Measurements from ENCODE around the gene ARHGAP6.

The ARHGAP6 gene, protein sequence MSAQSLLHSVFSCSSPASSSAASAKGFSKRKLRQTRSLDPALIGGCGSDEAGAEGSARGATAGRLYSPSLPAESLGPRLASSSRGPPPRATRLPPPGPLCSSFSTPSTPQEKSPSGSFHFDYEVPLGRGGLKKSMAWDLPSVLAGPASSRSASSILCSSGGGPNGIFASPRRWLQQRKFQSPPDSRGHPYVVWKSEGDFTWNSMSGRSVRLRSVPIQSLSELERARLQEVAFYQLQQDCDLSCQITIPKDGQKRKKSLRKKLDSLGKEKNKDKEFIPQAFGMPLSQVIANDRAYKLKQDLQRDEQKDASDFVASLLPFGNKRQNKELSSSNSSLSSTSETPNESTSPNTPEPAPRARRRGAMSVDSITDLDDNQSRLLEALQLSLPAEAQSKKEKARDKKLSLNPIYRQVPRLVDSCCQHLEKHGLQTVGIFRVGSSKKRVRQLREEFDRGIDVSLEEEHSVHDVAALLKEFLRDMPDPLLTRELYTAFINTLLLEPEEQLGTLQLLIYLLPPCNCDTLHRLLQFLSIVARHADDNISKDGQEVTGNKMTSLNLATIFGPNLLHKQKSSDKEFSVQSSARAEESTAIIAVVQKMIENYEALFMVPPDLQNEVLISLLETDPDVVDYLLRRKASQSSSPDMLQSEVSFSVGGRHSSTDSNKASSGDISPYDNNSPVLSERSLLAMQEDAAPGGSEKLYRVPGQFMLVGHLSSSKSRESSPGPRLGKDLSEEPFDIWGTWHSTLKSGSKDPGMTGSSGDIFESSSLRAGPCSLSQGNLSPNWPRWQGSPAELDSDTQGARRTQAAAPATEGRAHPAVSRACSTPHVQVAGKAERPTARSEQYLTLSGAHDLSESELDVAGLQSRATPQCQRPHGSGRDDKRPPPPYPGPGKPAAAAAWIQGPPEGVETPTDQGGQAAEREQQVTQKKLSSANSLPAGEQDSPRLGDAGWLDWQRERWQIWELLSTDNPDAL (N-terminal part only)

DNA sequence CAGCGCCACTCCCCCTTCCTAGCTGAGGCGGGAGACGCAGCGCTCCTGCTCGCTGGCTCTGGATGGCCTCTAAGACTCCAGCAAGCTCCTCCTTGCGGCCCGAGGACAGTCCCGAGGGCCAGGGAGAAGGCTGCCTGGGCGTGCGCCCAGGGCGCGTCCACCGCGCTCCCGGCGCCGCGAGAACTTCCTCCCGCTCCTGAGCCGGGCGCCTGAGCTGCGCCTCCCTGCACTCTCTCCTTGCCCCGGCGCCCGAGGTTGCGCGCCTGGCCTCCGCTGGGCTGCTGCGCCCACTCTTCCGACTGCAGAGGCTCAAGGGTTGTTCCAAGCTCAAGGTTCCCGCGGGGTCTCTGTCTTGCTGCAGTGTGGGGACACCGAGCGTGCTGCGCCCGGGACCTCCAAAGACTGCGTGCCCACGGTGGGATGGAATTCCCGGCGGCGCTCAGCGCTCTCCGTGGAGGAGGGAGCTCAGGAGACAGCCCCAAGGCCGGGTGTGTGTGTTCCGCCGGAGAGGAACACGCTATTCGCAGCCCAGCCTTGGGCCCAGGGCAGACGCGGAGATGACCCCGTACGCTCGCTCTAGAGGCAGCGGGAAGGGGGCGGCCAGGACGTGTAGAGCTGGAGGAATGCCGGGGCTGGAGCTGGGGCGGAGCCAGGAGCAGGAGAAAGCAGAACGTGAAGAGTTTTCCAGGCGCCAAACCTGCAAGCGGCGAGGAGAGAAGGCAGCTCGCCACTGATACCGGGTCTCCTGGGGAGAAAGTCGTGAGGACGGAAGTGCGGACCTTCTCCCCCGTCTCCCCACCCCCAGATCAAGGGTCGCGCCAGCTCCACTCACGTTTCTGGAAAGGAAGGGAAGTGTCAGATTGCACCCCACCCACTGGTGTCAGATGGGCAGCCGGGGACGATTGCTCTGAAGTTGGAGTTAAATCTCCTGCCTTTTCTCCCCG is at the start of gene ARHGAP6:
Gene ARHGAP6, minus strand, starts transcription at position 753 of the 944 bp plus-strand sequence. CDS start 1,092 bp downstream, outside the sequence.
- no peak for ATAC-seq

DNA sequence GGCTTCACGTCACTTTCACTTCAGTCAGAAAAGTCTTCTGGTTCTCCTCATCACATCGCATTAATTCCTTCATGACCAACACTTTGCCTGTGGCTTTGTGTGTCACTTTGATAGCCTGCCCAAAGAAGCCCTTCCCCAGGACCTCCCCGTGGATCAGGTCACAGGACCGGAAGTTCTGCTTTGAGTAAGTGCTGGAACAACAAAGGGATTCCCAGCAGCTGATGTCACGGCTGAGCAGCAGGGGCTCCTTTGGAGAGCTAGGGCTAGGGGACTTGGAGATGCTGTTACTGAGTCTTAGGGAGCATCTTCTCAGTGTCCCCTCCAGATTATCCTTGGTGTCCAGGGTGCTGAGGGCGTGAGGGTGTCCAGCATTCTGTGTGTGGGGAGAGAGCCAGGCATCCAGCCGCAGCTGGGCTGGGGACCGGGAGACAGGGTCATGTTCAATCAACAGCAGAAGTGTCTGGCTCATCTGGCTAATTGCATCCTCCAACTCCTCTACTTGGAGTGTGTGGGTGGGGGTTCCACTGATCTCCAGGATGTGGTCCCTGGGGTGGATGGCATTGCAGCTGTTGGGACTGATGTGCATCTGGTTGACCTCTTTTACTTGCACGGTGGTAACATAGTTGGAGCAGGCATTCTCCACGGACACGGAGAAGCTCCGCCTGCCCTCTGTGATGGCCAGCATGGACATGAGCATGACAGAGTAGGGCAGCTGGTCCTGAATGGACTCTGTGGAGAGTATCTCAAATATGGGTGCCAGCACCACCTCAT is 39.2 kb upstream of the ARHGAP6 start:
- ATAC-seq, result no peak

DNA sequence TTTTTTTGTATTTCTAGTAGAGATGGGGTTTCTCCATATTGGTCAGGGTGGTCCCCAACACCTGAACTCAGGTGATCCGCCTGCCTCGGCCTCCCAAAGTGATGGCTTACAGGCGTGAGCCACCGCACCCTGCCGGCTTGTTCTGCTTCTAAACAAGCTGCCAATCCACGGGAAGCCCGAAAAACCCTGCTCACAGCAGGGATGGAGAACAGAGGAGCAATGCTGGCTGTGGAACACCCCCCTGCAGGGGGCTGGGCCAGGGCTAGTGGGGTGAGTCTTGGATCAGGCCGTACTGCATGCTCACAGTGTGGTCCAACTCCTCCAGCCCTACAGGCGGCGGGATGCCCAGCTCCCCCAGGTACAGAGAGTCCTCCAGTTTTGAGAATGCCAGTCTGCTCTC is 38.1 kb upstream of the ARHGAP6 start:
- ATAC-seq, result no peak

DNA sequence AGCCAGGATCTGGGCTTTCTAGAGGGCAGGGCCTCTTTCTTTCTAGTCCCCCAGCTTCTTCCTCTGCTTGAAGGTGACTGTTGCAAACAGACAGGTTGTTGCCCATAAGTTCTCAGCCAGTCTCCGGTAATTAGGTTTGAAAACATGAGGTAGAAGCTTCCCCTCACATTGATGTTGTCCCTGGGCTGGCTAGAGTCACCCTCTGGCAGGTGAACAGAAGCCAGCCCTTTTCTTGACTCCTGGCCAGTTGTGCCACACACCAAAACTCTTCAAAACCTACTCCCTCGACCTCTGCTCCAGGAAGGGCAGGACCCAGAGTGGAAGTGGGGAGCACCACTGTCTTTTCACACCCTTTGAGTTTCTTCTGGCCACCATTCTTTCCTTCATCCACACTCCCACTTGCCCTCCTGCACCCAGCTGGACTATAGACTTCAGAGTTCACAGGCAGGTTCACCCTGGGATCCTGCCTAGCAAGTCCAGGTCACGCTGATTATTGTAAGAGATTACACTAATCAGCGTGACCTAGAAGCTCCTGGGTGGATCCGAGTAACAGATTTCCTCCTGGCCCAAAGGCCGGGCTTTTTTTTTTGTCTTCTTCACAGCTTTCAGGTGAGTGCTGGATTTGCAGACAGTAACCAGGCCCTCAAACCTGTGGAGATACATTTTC is 37.4 kb upstream of the ARHGAP6 start:
- ATAC-seq, result no peak

DNA sequence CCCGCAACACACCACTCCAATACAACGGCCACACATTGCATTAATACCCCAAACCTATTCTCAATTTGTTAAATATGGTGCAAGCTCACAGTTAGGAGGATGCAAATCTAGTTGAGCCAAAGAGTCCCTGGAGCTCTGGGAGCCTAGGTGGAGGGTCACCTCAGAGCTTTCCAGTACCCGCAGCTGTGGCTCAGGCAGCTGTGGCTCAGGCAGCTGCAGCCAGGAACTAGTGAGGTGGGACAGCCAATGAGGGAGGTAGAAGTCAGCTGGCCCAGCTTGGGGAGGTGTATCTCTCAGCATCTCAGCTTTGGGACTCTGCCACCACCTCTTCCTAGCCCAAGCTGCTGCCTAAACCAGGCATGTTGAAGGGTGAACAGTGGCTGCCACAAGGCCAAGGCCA is 36.7 kb upstream of the ARHGAP6 start:
- no peak for ATAC-seq

DNA sequence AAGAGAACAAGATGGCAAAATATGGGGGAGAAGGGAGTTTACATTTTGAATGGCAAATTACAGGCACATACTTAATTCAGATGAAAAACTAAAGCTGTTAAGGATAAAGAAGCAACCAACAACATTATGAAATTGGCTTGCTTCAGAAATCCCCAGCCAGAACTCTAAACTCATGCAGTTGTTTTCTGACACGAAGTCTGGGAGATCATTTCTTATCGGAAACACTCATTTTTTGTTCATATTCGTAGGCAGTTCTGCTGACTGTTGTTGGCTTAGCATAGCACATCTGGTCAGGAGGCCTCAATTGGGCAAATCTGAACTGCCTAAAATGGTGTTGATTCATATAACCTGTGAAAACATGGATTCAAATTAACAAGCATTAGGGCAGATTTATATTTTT is 33.0 kb upstream of the ARHGAP6 start:
- ATAC-seq, result no peak

DNA sequence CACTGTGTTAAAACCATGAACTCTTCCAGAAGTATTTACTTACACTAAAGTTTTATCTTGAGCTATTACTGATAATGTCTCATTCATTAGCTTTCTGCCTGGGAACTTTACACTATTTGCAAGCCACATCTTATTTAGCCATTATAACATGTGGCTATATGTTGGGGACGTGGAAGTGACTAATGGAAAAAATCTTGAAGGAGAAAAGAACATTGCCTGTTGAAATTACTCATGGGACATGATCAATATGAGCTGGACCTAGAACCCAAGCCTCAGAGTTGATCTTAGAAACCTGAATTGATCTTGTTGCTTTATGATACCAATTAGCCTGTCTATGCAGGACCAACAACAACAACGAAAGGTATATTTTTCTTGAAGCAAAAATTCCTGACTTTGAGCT is 22.5 kb upstream of the ARHGAP6 start:
- ATAC-seq, result no peak

DNA sequence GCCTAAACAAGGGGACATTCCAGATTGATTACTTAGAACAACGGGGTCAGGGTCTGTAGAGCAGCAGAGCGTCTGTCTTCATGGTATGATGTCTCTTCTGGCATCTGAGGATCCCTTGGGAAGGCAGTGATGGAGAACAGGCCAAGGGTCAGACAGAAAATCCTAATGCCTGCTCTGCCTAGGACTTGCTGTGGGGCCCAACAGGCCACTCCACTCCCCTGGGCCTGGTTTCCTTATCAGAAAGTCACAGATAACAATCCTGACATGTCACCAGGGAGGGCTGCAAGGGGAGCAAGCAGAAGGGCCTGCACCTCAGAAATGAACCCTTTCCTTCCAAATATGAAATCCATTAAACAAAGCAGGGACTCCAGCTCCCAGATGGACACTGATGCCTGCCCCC is 21.4 kb upstream of the ARHGAP6 start:
- no peak for ATAC-seq

DNA sequence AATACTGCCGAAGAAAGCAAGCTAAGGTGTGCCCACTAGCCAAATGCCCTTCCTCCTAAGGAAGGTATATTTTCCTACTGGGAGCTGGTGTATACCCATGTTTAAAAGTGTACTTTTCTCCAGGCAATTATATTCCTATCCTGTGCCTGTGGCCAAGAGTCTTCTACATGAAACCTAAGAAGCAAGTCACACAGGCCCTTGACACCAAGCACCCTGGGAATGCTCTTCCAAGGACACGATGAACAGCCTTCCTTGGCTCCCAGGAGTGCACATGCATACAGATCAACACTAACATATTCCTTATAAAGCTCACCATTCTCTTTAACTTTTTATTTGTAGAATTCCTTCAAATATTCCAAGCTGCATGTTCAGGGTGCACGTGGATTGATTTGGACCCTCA is 17.3 kb upstream of the ARHGAP6 start:
- ATAC-seq, result no peak

DNA sequence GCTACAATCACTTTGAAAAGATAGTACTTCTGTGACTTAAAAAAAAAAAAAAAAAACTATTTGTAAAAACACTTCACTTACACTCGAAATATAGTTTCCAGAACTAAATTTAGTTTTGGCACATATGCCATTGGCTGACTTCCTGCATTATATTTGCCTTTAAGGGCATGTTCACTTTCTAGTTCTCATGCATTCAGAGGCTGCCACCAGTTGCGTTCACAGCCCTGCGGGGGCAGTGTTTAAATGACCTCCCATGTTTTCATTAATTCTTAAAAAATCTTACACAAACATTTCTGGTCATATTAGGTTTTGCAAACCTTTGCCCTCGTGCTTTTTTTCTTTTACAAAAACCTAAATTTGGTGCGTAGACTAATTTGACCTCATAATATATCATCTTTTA is 12.4 kb upstream of the ARHGAP6 start:
- ATAC-seq, result no peak

DNA sequence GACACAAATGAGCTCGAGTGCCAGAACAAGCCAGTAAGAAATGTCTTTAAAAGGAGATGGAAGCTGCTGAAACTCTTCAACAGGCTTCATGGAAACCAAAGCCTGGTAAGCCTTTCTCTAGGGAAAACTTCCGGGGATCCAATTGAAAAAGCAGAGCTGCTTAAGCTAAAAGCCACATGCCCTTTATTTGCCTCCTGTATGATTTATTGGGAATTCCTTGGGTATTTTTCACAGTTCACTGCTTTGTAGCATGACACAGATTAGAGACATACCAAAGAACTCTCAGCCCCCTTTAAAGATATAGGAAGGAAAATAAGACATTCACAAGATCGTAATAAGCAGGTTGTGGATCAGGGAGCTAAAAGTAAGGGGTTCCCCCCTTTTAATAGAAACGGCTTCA is 6.5 kb upstream of the ARHGAP6 start:
- no peak for ATAC-seq

DNA sequence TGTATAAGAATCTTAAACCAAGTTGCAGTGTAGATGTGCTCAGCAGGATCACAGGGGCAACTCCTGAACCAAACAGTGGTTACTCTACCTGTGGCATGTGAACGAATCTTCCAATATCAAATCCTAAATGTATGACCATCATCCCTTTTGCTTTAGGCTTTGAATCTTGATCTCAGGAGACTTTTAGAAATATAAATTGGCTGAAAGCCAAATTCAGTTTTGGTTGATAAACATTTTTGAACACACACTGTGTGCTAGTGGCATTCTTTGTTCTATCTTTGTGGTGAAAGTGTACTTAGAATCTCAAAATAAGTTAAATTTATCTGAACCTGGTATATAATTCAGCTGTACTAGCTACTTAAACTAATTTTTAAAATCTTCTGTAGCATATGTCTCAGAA is 4.6 kb upstream of the ARHGAP6 start:
- no peak for ATAC-seq

DNA sequence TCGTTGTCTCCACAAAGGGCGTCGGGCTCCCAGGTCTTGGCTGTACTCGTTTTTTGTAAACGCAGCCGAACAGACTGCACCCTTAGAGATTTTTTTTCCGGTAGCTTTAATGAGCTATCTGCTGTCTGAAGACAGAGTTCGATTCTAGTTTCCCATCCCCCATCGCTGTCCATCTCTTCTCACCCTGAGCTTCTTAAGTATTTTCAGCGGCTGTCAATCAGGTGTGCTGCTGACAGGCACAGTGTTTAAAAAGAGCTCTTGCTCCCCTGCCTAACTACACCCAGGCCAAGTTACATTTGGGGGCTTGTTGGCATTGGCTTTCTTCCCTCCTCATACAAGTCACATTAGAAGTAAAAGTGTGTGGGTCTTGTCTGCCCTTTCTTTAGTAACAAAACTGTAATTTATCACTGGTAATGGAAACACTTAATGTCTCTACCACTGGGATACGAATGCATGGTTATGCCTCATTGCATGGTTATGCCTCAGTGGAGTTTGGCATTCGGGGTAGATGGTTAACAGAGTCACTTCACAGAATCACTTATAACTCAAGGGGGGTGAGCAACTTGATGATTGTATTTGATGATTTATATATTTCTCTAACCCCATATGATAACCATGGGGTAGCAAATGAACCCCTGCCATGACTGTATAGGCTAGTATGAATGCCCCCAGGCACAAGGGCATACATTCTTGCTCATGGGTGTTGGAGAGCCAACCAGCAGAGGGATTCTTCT is 1.4 kb upstream of the ARHGAP6 start:
- ATAC-seq, result no peak

DNA sequence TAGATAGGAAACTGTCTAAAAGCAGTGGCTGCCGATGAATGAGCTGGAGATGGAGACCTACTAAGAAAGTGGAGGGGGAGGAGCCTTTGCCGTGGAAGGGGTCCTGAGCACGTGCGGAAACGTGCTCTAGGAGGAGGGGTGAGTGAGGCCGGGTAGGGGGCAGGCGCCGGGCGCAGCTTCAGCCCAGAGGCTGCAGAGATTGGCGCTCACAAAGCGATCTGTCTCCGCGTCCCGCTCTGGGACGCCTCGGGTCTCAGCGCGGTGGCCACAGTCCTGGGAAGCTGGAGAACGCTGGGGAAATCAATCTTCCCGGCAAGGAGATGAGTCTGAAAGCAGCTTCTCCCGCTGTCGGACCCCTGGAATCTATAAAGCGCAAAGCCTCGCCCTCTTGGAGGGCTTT is 444 bp upstream of the ARHGAP6 start:
- no peak for ATAC-seq

DNA sequence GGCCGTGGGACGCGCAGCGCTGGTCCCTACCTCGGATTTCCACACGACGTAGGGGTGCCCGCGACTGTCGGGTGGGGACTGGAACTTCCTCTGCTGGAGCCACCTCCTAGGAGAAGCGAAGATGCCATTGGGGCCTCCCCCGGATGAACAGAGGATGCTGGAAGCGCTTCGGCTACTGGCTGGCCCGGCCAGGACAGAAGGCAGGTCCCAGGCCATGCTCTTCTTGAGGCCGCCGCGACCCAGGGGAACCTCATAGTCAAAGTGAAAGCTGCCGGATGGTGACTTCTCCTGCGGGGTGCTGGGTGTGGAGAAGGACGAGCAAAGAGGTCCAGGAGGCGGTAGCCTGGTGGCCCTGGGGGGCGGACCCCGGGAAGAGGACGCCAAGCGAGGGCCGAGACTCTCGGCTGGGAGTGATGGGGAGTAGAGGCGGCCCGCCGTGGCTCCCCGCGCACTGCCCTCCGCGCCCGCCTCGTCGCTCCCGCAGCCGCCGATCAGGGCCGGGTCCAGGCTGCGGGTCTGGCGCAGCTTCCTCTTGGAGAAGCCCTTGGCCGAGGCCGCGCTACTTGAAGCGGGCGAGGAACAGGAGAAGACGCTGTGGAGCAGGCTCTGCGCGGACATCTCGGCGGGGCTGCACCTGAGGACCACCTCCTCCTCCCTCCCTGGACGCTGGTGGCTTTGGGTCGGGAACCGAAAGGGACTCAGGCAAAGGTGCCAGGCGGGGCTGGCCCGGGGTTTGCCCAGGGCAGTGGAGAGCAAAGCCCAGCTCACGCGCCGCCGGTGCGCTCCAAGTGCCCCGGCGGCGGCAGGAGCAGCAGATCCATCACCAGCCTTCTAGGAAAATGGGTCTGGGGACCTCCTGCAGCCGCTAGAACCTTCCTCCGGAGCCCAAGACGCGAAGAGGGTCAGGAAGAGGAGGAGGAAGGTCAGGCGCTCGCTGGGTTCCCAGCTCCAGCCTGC is 1.2 kb downstream of the ARHGAP6 start:
- no peak for ATAC-seq

DNA sequence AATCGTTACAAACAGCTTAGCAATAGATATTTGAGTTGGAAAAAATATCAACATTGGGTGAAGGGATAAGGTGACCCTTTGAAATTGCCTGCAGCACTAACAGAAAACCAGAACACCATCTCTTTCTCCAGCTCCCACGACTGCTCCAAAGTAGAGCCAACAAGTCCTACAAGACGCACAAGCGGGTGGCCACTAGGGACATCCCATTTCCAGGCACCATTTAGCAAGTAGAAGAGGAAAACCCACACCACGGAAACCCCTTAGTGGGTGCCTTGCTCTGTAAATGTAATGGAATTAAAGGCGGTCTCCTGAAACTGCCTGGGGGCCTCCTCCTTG is 1.9 kb downstream of the ARHGAP6 start:
- no peak for ATAC-seq

DNA sequence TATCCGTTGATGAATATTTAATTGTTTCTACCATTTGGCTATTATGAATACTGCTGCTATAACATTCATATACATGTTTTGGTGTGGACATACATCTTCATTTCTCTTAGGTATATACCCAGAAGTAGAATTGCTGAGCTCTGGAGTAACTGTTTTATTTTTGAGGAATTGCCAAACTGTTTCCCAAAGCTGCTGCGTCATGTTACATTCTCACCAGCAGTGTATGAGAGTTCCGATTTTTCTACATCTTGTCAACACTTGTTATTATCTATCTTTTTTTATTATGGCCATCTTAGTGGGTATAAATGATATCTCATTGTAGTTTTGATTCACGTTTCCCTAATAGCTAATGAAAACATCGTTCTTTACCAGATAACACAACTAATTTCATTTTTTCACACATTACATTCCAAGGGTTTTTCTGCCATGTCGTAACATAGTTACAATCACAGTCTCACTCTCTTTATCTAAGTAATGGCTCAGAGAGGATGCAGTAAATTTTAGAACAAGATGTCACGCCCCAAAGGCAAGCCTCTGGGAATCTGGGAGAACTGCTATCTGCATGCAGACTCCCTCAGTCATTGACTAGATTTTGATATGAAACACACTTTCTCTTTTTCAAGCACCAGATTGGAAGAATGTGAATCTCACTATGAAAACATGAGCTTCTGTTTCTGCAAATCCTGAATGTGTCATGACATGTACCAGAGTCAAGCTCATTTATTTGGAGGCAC is 10.3 kb downstream of the ARHGAP6 start:
- ATAC-seq, result no peak

DNA sequence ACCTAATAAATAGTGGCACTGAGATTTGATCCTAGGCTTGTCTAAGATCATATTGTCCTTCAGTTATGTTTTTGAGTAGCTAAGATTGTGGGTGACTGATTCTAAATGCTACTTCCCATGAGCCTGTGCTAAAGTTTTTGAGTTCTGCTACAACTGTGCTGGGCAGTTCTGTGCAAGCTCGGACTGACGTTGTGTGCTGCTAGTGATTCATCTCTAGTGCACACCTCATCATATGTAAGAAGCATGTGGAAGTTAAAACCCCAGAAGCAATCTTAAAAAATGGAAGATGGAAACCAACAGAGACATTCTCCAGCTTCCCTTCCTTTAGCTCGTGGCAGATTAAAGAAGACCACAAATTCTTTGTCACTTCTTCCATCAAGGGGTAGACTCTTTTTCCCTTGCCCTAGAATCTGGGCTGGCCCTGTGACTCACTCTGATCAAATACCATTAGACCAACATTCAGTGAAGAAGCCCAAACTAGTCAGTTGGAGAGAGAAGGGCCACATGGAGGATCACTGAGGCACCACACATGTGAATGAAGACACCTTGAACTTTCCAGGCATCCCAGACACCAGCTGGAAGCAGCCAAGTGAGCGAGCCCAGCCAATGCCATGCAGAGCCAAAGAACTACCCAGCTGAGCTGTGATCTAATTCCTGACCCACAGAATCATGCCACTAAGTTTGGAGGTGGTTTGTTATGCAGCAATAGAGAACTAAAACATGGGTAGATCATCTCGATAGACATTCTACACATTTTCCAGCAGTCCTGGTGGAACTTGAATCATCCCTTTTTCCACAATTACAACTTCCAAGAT is 16.8 kb downstream of the ARHGAP6 start:
- ATAC-seq, result no peak
